SU-DHL-6 (cell line): ENCODE measurements around the gene C5orf15.

Experiments
- H2AFZ ChIP-seq: fragments of 200-600 bp; sonication (generic); 2 replicates; pipeline ENCODE4 v1.6.1; 2014; ENCODE audit warnings: low read depth, mild to moderate bottlenecking, moderate library complexity, mixed read lengths, antibody characterized with exemption, low read length; ENCODE audit not compliant: severe bottlenecking
- H3F3A ChIP-seq: fragments of 200-600 bp; shearing (Covaris generic); 2 replicates; pipeline ENCODE4 v1.6.0; 2016; ENCODE audit warnings: antibody characterized with exemption, mild to moderate bottlenecking; ENCODE audit not compliant: insufficient read depth
- H3K27ac ChIP-seq: fragments of 200-600 bp; sonication (generic); 2 replicates; pipeline ENCODE4 v1.5.1; 2016; ENCODE audit warnings: low read depth, mild to moderate bottlenecking, low read length, moderate library complexity, mixed read lengths
- H3K27me3 ChIP-seq: fragments of 200-600 bp; sonication (generic), shearing (Covaris generic); 2 replicates; pipeline ENCODE4 v1.6.0; 2014; ENCODE audit warnings: mild to moderate bottlenecking, low read length
- H3K36me3 ChIP-seq: fragments of 200-600 bp; sonication (generic); 2 replicates; pipeline ENCODE4 v1.6.1; 2014; ENCODE audit warnings: mild to moderate bottlenecking, low read length, mixed read lengths
- H3K4me2 ChIP-seq: fragments of 300-600, 200-600 bp; shearing (Covaris generic), sonication (generic); 2 replicates; pipeline ENCODE4 v1.6.0; 2014; ENCODE audit warnings: low read length, low read depth, mild to moderate bottlenecking; ENCODE audit not compliant: poor library complexity, severe bottlenecking
- H3K4me3 ChIP-seq: fragments of 200-600 bp; sonication (generic); 2 replicates; pipeline ENCODE4 v1.5.1; 2014; ENCODE audit warnings: antibody characterized with exemption, low read length, mild to moderate bottlenecking, mixed read lengths; ENCODE audit not compliant: insufficient read depth, poor library complexity, severe bottlenecking
- H3K79me2 ChIP-seq: fragments of 200-600 bp; sonication (generic); 2 replicates; pipeline ENCODE4 v1.6.1; 2014; ENCODE audit warnings: mild to moderate bottlenecking, low read length, moderate library complexity; ENCODE audit not compliant: insufficient read depth
- H3K9ac ChIP-seq: fragments of 200-600 bp; sonication (generic); 2 replicates; pipeline ENCODE4 v1.7.0; 2014; ENCODE audit warnings: mild to moderate bottlenecking, low read length
- H3K9me2 ChIP-seq: fragments of 200-600 bp; sonication (generic); replicated peaks from 2 replicates; pipeline ENCODE4 v1.6.1; 2014; ENCODE audit warnings: low read length; ENCODE audit not compliant: insufficient read depth
- H3K9me3 ChIP-seq: fragments of 200-600 bp; sonication (generic); 2 replicates; pipeline ENCODE4 v1.6.1; 2014; ENCODE audit warnings: low read length, mixed read lengths; ENCODE audit not compliant: insufficient read depth
- H4K20me1 ChIP-seq: fragments of 200-600 bp; sonication (generic); 2 replicates; pipeline ENCODE4 v1.6.1; 2014; ENCODE audit warnings: low read depth, mild to moderate bottlenecking, antibody characterized with exemption, low read length, moderate library complexity, mixed read lengths
- EZH2phosphoT487 ChIP-seq: fragments of 200-600 bp; sonication (generic), shearing (Covaris generic); conservative IDR thresholded peaks from 2 replicates; pipeline ENCODE4 v1.6.1; 2018; ENCODE audit warnings: mild to moderate bottlenecking, antibody characterized with exemption, low read length, moderate library complexity, mixed read lengths
- TF ChIP-seq, protein P1 (sequence below): fragments of 200-600 bp; sonication (generic); IDR thresholded peaks from one replicate; pipeline ENCODE4 v1.5.1; 2017; ENCODE audit warnings: antibody characterized with exemption, mild to moderate bottlenecking, low read length, moderate library complexity; ENCODE audit not compliant: insufficient read depth, poor library complexity, severe bottlenecking

Gene C5orf15

DNA sequence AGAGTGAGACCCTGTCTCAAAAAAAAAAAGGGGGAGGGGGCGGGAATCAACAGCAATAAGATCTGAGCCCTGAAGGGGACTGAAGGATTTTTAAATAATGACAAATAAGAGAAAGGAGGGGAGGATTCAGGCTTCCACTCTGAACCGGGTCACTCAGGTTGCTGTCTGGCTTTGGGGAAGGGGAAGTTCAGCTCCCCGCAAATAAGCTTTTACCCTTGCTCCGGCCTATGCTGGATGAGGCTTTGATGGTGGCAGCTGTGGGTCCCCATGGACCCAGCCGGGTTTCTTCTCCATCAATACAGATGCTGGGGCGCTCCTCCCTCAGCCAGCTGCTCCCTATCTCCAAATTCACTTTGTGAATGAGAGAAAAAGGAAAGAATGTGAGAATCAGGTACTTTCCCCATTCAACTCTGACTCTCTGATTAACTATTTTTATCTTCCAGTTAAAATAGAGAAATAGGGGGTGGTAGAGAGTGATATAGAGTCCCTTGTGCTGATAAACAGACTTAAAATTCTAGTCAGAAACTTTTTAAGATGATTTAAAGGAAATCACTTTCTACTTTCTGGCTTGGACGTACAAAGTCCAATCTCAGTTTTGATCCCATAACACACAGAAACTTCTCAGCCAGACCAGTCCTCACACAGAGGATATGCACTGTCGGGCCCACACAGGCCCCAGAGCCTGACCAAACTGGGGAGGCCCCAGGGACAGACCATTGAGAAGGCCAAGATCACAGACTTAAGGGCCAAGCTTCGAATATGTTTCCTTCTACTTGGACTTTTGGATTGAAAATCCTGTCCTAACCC is 39.6 kb downstream of the C5orf15 start:
- H2AFZ ChIP-seq = no peak overlapping the region
- peak overlapping the region; percentile 2 for H3K4me2 ChIP-seq
- H3F3A ChIP-seq = no peaks in the 10 kb centered on the region
- H3K27me3 ChIP-seq = no peaks in the 10 kb centered on the region
- no peak overlapping the region for H3K27ac ChIP-seq
- no peaks in the 10 kb centered on the region for H4K20me1 ChIP-seq
- no peaks in the 10 kb centered on the region for H3K9me3 ChIP-seq
- H3K4me3 ChIP-seq = no peak overlapping the region
- H3K36me3 ChIP-seq = no peaks in the 10 kb centered on the region
- no peak for TF ChIP-seq EZH2phosphoT487
- TF ChIP-seq, protein P1, sequence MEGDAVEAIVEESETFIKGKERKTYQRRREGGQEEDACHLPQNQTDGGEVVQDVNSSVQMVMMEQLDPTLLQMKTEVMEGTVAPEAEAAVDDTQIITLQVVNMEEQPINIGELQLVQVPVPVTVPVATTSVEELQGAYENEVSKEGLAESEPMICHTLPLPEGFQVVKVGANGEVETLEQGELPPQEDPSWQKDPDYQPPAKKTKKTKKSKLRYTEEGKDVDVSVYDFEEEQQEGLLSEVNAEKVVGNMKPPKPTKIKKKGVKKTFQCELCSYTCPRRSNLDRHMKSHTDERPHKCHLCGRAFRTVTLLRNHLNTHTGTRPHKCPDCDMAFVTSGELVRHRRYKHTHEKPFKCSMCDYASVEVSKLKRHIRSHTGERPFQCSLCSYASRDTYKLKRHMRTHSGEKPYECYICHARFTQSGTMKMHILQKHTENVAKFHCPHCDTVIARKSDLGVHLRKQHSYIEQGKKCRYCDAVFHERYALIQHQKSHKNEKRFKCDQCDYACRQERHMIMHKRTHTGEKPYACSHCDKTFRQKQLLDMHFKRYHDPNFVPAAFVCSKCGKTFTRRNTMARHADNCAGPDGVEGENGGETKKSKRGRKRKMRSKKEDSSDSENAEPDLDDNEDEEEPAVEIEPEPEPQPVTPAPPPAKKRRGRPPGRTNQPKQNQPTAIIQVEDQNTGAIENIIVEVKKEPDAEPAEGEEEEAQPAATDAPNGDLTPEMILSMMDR = no peak
- no peaks in the 10 kb centered on the region for H3K79me2 ChIP-seq
- no peak overlapping the region for H3K9ac ChIP-seq
- no peaks in the 10 kb centered on the region for H3K9me2 ChIP-seq

DNA sequence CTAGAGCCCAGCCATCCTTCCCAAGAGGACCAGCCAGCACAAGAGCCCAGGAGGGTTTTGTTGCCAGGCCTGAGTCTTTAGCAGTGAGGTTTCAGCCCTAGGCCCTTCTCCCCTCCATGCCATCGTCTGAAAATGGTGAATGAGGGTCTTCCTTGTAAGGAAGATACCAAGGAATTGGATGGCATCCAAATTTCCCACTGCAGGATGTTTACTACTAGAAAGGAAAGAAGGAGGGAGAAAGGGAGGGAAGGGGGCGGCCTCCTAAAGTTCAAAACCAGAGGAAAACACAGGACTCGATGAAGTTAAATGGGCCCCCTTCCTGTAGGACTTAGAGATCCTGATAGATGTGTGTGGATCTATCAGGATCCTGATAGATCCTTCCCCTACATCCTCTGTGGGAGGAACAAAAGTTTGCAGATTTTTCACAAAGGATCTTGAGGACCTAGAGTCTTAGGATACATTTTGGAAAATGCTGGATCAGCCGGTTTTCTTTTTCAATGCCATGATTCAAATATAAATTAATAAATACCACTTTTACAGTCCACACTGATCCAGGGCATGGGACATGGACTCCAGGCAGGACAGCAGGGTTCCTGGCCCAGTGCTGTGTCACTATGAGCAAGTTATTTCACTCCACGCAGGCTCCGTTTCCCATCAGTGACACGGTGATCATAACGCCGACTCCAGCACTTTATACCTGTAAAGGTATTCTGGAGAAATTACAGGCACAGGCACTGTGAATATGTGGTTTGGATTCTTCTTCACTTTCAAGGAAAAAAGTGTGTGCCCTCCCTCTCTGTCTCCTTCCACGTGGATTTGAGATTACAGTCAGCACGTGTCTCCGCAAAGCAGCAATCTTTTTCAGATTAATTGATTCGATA is 40.9 kb downstream of the C5orf15 start:
- H3K4me3 ChIP-seq = no peak overlapping the region
- H3K27ac ChIP-seq = no peak overlapping the region

DNA sequence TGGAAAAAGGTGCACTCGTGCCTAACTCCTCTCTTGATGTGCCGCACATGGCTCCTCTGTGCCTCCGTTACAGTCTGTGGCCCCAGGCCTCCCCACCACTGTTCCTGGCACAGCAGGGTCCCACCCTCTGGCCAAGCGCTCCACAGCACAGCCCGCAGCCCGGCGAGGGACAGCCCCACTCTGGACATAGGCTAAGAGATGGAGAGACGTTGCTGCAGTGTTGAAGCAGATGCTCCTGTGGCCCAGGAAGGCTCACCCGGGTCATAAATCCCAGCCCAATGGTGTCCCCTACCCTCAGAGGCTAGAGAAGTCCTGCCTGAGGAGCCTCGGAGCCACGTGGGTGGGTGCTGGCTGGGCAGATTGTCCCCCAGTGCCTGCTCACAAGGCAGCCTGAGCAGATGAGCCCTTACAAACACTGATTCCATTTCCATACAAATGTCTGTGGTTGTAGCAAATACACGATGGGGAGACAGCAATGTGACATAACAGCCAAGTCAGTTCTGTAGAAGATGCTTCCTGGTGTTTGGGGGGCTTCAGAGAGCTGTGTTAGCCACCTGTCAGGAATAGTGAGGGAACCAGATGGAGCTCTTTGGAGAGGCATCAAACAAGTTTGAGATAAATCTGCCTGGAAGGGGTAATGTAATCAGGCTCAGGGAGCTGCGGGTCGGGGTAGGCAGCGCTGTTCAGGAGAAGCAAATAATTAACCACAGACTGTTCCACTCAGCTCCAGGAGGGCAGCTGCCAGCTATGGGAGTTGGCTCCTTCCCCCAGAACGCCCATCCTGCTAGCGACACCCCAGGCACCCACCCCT is 41.7 kb downstream of the C5orf15 start:
- H4K20me1 ChIP-seq = no peaks in the 10 kb centered on the region
- no peak overlapping the region for H3K4me2 ChIP-seq
- no peaks in the 10 kb centered on the region for H3K79me2 ChIP-seq
- H3K27ac ChIP-seq = no peak overlapping the region
- no peak overlapping the region for H3K9ac ChIP-seq
- no peaks in the 10 kb centered on the region for H3K36me3 ChIP-seq
- no peaks in the 10 kb centered on the region for H3F3A ChIP-seq
- H3K9me2 ChIP-seq = no peaks in the 10 kb centered on the region
- H3K27me3 ChIP-seq = no peaks in the 10 kb centered on the region
- no peak overlapping the region for H2AFZ ChIP-seq
- H3K4me3 ChIP-seq = no peak overlapping the region
- H3K9me3 ChIP-seq = no peaks in the 10 kb centered on the region
- TF ChIP-seq, protein P1 = no peak
- no peak for TF ChIP-seq EZH2phosphoT487

More for the DNA sequence above, 40.9 kb downstream of the C5orf15 start:
- Histone ChIP-seq H3F3A (no peaks in the 10 kb centered on the region), H4K20me1 (no peaks in the 10 kb centered on the region), H3K36me3 (no peaks in the 10 kb centered on the region), H3K9ac (no peak overlapping the region), H3K9me3 (no peaks in the 10 kb centered on the region), H3K4me2 (no peak overlapping the region), H2AFZ (no peak overlapping the region), H3K27me3 (no peaks in the 10 kb centered on the region), H3K79me2 (no peaks in the 10 kb centered on the region), H3K9me2 (no peaks in the 10 kb centered on the region)
- TF ChIP-seq, protein P1 = no peak
- no peak for TF ChIP-seq EZH2phosphoT487
